HG03066 (cell line): ENCODE measurements around the gene PGS1.

Source experiments
- ATAC-seq: cut with Tn5 transposase; IDR thresholded peaks from one replicate; pipeline ENCODE4 v1.9.1; 2021; ENCODE audit warnings: low read depth; ENCODE audit not compliant: unreplicated experiment

The PGS1 gene

DNA sequence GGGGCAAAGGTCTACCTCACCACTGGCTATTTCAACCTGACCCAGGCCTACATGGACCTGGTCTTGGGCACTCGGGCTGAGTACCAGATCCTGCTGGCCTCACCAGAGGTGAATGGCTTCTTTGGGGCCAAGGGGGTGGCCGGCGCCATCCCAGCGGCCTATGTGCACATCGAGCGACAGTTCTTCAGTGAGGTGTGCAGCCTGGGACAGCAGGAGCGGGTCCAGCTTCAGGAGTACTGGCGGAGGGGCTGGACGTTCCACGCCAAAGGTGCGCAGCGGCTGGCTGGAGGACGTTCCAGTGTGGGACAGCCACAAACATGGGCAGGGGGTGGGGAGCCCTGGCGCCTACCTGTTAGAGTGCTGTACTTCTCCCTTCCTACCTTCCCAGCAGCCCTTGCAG is 25.4 kb downstream of the PGS1 start:
- no peak for ATAC-seq

- no peak for ATAC-seq
Measured at GRCh38 chr17:78406396-78406795, 27.9 kb downstream of the PGS1 start.

GRCh38 chr17:78406920-78407319 is 28.5 kb downstream of the PGS1 start:
- ATAC-seq, result no peak

DNA sequence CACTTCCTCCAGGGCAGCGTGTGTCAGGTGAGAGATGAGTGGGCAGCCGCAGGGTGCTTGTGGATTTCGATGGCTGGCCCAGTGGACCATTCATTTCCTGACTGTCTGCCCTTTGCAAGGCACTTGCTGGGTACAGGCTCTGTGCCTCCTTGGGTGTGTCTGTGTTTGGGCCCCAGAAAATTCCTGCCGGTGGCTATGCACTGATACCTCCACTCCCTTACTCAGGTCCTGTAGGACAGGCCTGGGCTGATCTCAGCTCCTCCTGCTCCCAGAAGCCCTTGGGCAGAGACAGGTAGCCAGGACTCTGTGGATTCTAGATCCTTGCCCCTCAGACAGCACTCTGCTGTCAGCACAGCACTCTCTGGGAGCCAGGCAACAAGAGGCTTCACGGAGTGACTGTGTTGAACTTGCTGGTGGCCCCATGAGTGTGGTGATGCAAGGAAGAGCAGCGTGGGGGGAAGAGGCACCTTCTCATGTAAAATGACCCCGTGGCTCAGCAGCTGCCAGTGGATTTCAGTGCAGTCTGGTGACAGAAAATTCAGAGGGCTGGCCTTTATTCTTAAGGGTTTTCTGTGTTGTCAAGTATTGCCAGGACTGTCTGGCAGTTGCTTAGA is 29.0 kb downstream of the PGS1 start:
- ATAC-seq, result no peak

DNA sequence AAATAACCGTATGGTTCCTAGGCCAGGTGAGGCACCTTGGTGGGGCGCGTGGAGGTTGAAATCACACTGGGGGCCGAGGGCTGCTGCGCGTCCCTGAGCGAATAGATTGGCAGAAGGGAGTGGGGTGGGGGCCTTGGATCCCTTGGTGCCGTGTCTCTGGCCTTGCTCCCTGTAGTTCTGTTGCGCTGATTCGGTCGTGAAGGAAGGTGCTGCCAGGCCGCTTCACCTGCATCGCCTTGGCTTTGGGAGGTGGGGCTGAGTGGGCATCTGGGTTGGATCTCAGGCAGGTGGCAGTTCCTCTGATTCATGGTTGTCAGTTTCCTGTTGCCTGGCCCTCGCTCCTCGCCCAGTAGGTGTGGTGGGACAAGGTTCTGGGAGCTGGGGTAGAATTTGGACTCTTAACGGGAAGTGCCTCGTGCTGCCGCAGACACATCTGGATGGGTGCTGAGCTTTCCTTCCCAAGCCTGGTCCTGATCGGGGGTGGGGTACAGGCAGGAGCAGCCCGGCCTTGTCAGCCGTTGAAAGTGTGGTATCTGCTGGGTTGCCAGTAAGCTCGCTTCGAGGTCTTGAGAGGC is 30.1 kb downstream of the PGS1 start:
- no peak for ATAC-seq

DNA sequence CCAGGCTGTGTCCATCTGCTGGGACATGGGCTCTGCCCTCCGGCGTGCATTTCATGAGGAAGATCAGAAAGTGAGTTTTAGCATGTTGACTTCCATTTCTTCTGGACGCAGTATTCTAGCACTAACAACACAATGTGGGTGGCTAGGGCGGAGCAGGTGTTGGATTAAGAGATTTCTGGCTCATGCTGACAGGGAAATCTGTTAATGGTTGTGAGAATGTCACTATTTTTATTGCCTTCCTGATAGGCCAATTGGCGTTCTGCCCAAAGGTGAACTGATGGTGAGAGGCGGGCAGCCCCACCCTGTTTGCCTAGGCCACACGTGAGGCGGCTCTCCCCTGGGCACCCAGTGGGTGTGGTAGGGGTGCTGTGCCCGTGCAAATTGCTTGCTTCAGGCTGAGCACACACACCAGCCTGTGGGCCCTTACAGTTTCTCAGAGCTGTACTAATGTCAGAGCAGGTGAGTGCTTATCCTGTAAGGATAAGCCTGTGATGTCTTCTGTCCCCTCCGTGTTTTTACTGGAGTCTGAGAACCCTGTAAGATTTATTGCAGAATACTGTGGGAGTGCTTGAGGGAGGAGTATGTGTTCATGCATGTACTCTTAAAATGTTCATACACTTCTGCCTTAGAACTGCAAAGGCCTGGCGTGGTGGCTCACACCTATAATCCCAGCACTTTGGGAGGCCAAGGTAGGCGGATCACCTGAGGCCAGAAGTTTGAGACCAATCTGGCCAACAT is 30.9 kb downstream of the PGS1 start:
- ATAC-seq, result no peak

DNA sequence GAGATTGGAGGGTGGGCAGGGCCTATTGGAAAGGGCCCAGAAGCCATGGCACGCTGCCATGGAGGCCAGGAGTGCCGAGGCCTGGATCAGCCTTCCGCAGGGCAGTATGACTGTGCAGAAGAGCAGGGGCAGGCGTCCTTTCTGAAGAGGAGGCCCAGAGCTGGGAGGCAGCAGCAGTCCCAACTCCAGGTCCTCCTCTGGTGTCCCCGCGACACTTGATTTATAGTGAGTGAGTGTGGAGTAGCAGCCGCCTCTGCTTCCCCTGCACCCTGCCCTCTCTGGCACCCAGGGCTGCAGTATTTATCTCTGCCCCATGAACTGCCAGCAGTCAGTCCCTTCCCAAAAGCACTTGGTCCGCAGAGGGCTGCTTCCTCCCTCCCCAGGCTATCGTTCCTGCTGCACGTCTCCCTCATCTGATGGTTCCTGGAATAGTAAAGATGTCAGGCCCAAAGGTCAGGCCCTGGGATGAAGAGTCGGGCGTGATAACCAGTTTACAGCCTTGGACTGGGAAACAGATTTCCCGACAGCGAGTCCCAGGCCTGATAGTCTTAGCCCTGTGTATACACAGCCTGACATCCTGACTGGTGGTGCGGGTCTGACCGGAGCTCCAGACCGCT is 32.9 kb downstream of the PGS1 start:
- no peak for ATAC-seq

GRCh38 chr17:78412403-78412802 is 34.0 kb downstream of the PGS1 start:
- no peak for ATAC-seq

- ATAC-seq, result no peak
Measured at GRCh38 chr17:78414178-78415162, 36.0 kb downstream of the PGS1 start.

GRCh38 chr17:78415821-78416711 is 37.6 kb downstream of the PGS1 start:
- no peak for ATAC-seq

GRCh38 chr17:78416791-78417530 is 38.5 kb downstream of the PGS1 start:
- ATAC-seq, result no peak

DNA sequence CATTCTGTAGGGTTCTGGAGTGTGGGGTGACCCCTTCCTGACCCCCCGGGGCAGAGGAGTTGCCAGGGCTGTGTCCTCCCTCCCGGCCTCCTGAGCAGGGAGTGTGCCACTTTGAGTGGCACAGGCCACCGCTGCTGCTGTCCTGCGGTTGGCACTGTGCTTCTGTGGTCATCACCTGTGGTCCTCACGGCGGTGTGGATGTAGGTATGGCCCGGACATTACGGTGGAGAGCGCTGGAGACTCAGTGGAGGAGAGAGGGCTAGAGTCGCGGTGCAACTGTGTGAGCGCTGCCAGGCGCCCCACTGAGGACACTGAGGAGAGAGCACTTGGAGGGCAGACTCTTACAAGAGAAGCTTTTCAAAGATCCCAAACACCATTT is 39.1 kb downstream of the PGS1 start:
- ATAC-seq, result no peak

DNA sequence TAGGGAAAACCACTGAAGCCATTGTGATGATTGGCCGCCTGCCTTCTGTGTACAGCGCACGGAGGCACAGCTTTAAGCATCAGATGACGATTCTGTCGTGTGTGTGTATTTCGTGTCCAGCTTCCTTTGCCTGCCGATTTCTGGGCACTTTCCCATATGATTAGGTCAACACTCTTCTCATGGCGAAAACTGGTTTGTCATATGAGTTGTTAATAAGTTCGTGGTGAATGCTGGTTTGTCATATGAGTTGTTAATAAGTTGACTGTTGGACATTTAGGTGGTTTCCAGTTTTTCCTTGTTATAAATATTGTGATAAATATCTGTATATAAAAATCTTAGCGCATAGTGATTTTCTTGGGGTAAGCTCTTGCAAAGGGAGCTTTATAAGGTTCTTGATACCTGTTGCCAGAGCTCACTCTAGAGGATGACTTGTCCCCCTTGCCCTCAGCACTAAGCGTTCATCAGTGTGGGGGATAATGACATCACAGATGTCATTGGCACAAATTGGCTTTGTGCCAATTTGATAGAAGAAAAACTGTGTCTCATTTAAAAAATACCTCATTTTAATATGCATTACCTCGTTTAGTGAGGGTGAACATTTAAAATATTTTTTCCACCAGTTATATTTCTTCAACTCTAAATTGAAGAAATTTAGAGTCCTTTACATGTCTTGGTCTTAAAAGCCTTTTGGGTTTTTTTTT is 40.0 kb downstream of the PGS1 start:
- ATAC-seq, result no peak

DNA sequence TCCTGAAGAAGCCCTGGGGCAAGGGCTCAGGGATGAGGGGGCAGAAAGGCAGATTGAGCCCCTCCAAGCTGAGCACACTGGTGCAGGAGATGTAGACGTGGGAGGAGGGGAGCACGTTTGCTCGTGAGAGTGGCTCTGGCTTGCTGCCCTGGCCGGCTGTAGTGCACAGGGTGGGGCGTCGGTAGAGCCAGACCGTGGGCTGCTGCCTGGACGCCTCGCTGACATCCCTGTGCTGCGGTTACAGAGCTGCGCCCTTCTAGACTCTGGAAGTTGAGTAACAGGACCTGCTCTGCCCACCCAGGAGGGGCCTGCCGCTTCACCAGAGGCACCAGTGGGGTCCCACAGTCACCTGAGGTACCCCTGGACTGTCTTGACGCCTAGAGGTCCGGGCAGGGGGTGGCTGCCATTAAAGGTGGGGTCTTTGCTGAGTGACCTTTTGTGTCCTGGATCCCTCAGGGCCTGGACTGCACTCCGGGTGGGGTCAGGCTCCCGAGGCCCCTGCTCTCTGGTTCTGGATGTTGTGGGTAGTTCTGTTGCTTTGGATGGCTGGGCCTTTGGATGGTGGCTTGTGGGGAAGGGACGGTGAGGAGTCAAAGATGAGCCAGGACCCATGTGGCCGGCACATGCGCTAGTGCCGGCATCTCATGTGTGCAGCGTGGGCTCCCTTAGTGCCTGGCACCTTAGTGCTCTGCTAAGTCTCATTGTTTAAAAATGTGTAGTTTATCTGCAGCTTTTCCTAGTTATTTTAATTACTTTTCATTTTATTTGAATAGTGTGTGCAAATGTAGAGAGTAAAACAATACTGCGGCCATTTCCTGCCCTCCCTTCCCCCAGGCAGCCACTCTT is 41.7 kb downstream of the PGS1 start:
- ATAC-seq, result no peak

DNA sequence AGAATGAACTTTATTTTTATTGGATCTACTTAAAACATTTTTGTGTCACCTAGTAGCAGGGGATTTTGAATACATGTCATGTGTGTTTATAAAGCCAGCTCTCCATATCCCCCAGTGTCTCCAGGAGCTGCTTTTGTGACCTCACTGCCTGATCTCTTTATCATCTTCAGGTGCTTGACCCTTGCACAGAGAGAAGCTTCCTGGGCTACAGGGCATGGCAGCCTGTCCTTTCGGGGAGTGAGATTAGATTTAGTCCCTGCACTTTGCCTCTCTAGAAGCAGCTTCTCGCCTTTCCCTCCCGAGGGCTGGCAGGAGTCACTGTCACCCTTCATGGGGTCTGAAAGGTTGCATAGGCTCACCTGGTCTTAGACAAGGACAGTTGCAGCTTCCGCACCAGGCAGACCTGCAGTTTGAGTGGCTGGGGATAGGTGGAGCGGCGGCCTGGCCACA is 42.7 kb downstream of the PGS1 start:
- ATAC-seq, result no peak

DNA sequence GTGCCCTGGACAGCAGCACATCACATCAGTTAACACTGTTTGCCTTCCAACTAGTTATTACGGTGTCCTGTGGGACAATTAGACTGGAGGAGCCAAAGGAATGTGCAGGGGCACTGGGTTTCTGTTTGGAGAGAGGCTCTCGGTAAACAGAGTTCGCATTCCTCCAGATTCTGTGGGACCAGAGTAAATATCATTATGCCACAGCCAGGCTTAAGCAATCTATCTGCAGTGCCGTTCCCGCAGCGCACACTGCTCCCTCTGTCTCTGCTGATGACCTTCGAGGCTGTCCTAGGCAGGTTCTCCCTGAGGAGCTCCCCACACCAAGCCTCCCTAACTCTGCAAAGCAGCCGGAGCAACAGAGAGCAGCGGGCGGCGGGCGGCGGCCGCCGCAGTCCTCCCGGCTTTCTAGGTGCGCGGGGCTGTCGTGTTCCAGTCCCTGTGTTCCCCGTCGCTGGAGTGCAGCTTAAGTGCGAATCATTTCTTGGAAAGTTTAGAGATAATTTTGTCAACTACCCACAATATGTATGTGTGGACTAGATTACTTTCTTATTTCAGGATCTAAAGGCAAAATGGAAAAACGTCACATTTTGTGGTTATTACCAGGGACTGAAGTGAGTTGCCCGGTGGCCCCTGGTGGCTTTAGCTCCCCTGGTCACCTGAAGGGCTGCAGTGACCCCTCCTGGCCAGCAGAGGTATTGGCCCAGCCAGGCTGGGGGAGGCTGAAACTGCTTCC is 43.3 kb downstream of the PGS1 start:
- no peak for ATAC-seq

DNA sequence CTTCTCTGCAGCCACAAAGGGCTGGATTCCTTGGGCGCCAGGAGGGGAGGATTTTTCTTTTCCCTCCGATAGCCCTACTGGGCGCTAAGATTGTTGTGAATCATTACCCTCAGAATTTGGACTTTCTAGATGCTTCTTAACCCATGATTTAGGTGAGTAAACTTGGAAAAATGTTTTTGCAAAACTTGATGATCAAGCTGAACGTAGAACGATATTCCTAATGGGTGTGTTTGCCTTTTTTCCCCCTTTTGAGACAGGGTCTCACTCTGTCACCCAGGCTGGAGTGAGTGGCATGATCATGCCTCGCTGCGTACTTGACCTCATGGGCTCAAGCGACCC is 43.8 kb downstream of the PGS1 start:
- ATAC-seq, result no peak
